Adrenal gland (tissue), 12 donors: Measurements from ENCODE around the gene TMEM232. TPM values are rescaled to one million over a fixed set of nuclear protein-coding genes. Genes with fewer than 3 reads are reported as not detected.
"Not testable (repeated sequence)": the region's sequence is repeated elsewhere in the genome, so short reads cannot be mapped to it uniquely, and the experiment has no call there.

Experiments used
- DNase-seq, 7 donors: peaks; one replicate each; pipeline ENCODE4 v3.0.0-alpha.2; 2019 to 2020
- H3K27ac ChIP-seq, 5 donors: fragments of 200-600 bp; sonication (generic) in 4 of 5; 1 replicate in 3 of 5; 2 replicates in 2 of 5; pipeline versions ENCODE4 v1.5.1 to v1.8.0; 2016 to 2020; ENCODE audit warnings: mild to moderate bottlenecking in 1 of 5
- H3K27me3 ChIP-seq: fragments of 200-600 bp; 2 replicates; pipeline ENCODE4 v1.8.0; 2021
- H3K36me3 ChIP-seq, 2 donors: fragments of 200-600 bp; replicated peaks in 1 of 2; 1 replicate in 1 of 2; 2 replicates in 1 of 2; pipeline versions ENCODE4 v1.5.1 to v1.8.0; 2018 to 2022
- H3K4me1 ChIP-seq, 2 donors: fragments of 200-600 bp; replicated peaks in 1 of 2; 1 replicate in 1 of 2; 2 replicates in 1 of 2; pipeline versions ENCODE4 v1.5.1 to v1.8.0; 2018 to 2021
- H3K4me3 ChIP-seq, 4 donors: fragments of 200-600 bp; sonication (generic) in 3 of 4; one replicate each; pipeline ENCODE4 v1.5.1; 2016 to 2018
- H3K9me3 ChIP-seq, 3 donors: fragments of 200-600 bp; sonication (generic) in 1 of 3; replicated peaks in 1 of 3; 1 replicate in 2 of 3; 2 replicates in 1 of 3; pipeline versions ENCODE4 v1.5.1 to v1.8.0; 2016 to 2021
- CTCF ChIP-seq, 6 experiments: fragments of 450-650 bp in 4 of 6; fragments of 200-600 bp in 2 of 6; sonication (generic) in 1 of 6; IDR thresholded peaks; 1 replicate in 5 of 6; 2 replicates in 1 of 6; pipeline versions ENCODE4 v1.5.1 to v1.8.0; 2016 to 2021; ENCODE audit warnings: antibody characterized with exemption in 6 of 6, mild to moderate bottlenecking in 2 of 6, moderate library complexity in 1 of 6
- POLR2A ChIP-seq, 2 donors: fragments of 450-650 bp; IDR thresholded peaks; one replicate each; pipeline ENCODE4 v1.6.1; 2017; ENCODE audit warnings: antibody characterized with exemption in 2 of 2, mild to moderate bottlenecking in 2 of 2, moderate library complexity in 1 of 2
- WGBS, 4 donors: extraction: QIAGEN DNeasy Blood & Tissue Kit in 2 of 4; methylation state at CpG; one replicate each; pipeline versions ENCODE4 v1.1.5 to v1.1.7; 2013 to 2017; 5-methylcytosine and 5-hydroxymethylcytosine counted together
- intact Hi-C, 2 donors: fragments of 100-400 bp; cut with DNase I; formaldehyde crosslinking; loops; one replicate each; pipeline versions ENCODE4 v1.14.1 to v1.15.0; 2022 to 2023
- polyA plus RNA-seq, 3 donors: library from polyadenylated mRNA; stranded (reverse); fragments of 200-250 nt in 2 of 3; fragments of 350-450 nt in 1 of 3; fragmentation: Illumina TruSeq in 1 of 3; extraction: RNeasy Lipid Tissue Mini Kit (QIAGEN cat#74804) in 1 of 3; gene quantifications; one replicate each; pipeline ENCODE4 v1.2.3, GENCODE V29; 2013 to 2014
- total RNA-seq, 9 donors: library from RNA; depleted of rRNA in 4 of 9; stranded (reverse); fragments of >200 nt in 4 of 9; fragments of 120-200 nt in 1 of 9; fragmentation: NEBNext Ultra II Directional in 1 of 9; extraction: Animal tissue kit (Norgen Biotek cat#: 25700) in 1 of 9; gene quantifications; one replicate each; pipeline versions ENCODE4 v1.1.0 to v1.2.4, GENCODE V29; 2013 to 2023
- donor health status: healthy with polysubstance abuse.
- donor health status: Bipolar disorder and iron deficiency.
- donor health status: DM: yes; HTN: yes; CAD: no.
- donor health status: DM: no; HTN: no; CAD: no.
- donor health status: DM: no; HTN: no; CAD: no.
- donor health status: DM: yes; HTN: yes; CAD: no.

Gene TMEM232
- total and polyA plus RNA-seq, 12 donors = 0.96 to 16.6 (median 4.5) TPM

DNA sequence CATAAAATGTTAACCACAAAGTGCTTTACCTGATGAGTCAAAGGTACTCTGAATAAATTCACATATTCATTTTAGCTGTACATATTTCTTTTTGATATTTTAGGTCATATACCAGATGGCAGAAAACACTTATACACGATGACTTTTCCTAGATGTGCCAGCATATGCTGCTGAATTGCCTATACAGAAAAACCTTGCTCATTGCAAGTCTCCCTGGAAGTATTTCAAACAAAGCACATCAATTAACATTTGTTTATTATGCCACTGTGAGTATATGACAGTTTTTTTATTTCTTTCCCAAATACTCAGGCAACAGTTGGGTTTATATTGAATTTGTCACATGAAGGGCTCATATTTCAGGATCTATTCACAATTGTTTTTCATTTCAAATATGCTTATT, 180.8 kb downstream of the TMEM232 start:
- intact Hi-C loops = no loop called here
- WGBS, 4 donors = 85 to 95% (median 90%) methylated on average over 1 of the region's 1 CpG

DNA sequence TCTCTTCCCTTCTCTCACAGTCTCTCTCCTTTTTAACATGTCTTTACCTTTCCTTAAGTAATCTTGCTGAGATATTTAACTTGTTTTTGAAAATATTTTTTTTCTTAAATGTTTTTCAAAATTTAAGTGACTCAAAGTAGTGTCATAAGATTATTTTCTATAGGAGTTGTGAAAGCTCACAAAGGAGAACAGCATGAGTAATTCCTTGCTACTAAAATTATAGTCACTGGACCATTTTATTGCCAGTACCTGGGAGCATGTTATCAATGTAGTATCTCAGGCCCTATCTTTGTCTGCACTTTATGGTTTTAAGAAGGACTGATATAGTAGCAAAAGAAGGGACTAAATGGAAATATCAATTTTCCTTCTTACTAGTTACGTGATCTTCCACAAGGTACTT, 181.9 kb downstream of the TMEM232 start:
- WGBS, 4 donors = 92 to 96% (median 93%) methylated on average over 1 of the region's 1 CpG
- no peaks in the 10 kb centered on the region for H3K9me3 ChIP-seq
- TF ChIP-seq POLR2A (IDR thresholded peaks at IDR 0.05) = no peak
- TF ChIP-seq CTCF (IDR thresholded peaks at IDR 0.05) = no peak
- intact Hi-C loops = no loop called here
- H3K4me1 ChIP-seq = no peaks in the 10 kb centered on the region
- H3K27ac ChIP-seq = no peak overlapping the region
- H3K4me3 ChIP-seq = no peak overlapping the region
- H3K27me3 ChIP-seq = no peaks in the 10 kb centered on the region
- DNase-seq = no peak
- no peaks in the 10 kb centered on the region for H3K36me3 ChIP-seq

More for the DNA sequence above, 180.8 kb downstream of the TMEM232 start:
- Histone ChIP-seq H3K4me1 (no peaks in the 10 kb centered on the region), H3K9me3 (no peaks in the 10 kb centered on the region), H3K36me3 (no peaks in the 10 kb centered on the region), H3K4me3 (no peak overlapping the region), H3K27ac (no peak overlapping the region), H3K27me3 (no peaks in the 10 kb centered on the region)
- TF ChIP-seq CTCF (IDR thresholded peaks at IDR 0.05) (no peak), POLR2A (IDR thresholded peaks at IDR 0.05) (no peak)
- no peak for DNase-seq

- 88 to 94% (median 91%) methylated on average over 3 of the region's 3 CpGs for WGBS, 4 donors
- H3K27ac ChIP-seq = no peak overlapping the region
- no peaks in the 10 kb centered on the region for H3K4me1 ChIP-seq
- no peaks in the 10 kb centered on the region for H3K36me3 ChIP-seq
- no peak for TF ChIP-seq CTCF (IDR thresholded peaks at IDR 0.05)
- no peak for TF ChIP-seq POLR2A (IDR thresholded peaks at IDR 0.05)
- intact Hi-C loops = no loop called here
- H3K27me3 ChIP-seq = no peaks in the 10 kb centered on the region
- no peak for DNase-seq
- no peaks in the 10 kb centered on the region for H3K9me3 ChIP-seq
- H3K4me3 ChIP-seq = no peak overlapping the region
Observed at GRCh38 chr5:110542949-110543348, 183.5 kb downstream of the TMEM232 start.

GRCh38 chr5:110536120-110537115, 190.1 kb downstream of the TMEM232 start:
- Histone ChIP-seq H3K27ac (no peak overlapping the region), H3K4me3 (no peak overlapping the region), H3K4me1 (no peaks in the 10 kb centered on the region), H3K9me3 (no peaks in the 10 kb centered on the region), H3K27me3 (no peaks in the 10 kb centered on the region), H3K36me3 (no peaks in the 10 kb centered on the region)
- no peak for TF ChIP-seq POLR2A (IDR thresholded peaks at IDR 0.05)
- TF ChIP-seq CTCF (IDR thresholded peaks at IDR 0.05) = no peak
- peak in 2 of 7 donors; percentile 4 to 29 for DNase-seq
- 59 to 65% (median 62%) methylated on average over 6 of the region's 6 CpGs for WGBS, 4 donors
- intact Hi-C loops = no loop called here

DNA sequence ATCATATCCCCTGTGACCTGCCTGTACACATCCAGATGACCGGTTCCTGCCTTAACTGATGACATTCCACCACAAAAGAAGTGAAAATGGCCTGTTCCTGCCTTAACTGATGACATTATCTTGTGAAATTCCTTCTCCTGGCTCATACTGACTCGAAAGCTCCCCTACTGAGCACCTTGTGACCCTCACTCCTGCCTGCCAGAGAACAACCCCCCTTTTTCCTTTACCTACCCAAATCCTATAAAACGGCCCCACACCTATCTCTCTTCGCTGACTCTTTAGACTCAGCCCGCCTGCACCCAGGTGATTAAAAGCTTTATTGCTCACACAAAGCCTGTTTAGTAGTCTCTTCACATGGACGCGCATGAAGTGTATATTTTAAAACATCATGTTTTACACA, 191.3 kb downstream of the TMEM232 start:
- H3K4me3 ChIP-seq = not testable (repeated sequence)
- 89 to 92% (median 92%) methylated on average over 7 of the region's 7 CpGs for WGBS, 4 donors

More for the DNA sequence above, 191.3 kb downstream of the TMEM232 start:
- H3K4me1 ChIP-seq, H3K27me3 ChIP-seq, intact Hi-C loops, H3K27ac ChIP-seq, H3K9me3 ChIP-seq, DNase-seq, H3K36me3 ChIP-seq: not testable (repeated sequence)
